ENCODE data around the gene TMEM109. TPM values are rescaled to one million over a fixed set of nuclear protein-coding genes. Genes with fewer than 3 reads are reported as not detected.

Gene TMEM109
- total and polyA plus RNA-seq, 2 of the 8 experiments (the other 6 are each of a cell fraction or from before 2014, with no cell fraction given), result 27.3 to 30.3 TPM

- Histone ChIP-seq H3K18ac (ENCODE audit: extremely low read depth, low read length) (no peak overlapping the region), H3K27ac (ENCODE audit: low read depth, low read length) (no peak overlapping the region), H2BK120ac (replicated peaks; ENCODE audit: low read depth, low read length) (no peak overlapping the region), H3K36me3 (ENCODE audit: control insufficient read depth in 2 of 4, insufficient read depth in 4 of 4, low read length in 3 of 4) (no peaks in the 10 kb centered on the region), H4K91ac (replicated peaks; ENCODE audit: insufficient read length, low read length) (no peak overlapping the region), H4K8ac (ENCODE audit: extremely low read depth, insufficient read depth, low read length) (no peak overlapping the region; the same call in 1 of the 2 replicates), H3K9me3 (ENCODE audit: insufficient read depth in 2 of 2, low read depth in 1 of 2, low read length in 1 of 2) (no peaks in the 10 kb centered on the region), H2BK12ac (ENCODE audit: low read depth, low read length) (no peak overlapping the region), H3K23me2 (ENCODE audit: low read depth, low read length) (no peaks in the 10 kb centered on the region), H4K20me1 (replicated peaks in 1 of 2; ENCODE audit: control insufficient read depth in 1 of 2, insufficient read depth in 2 of 2, low read length in 2 of 2) (no peaks in the 10 kb centered on the region), H3K4me2 (ENCODE audit: insufficient read depth in 1 of 2, low read depth in 2 of 2, low read length in 2 of 2) (no peak overlapping the region), H2AFZ (ENCODE audit: low read length) (no peak overlapping the region), H3K79me2 (ENCODE audit: control insufficient read depth in 1 of 2, insufficient read depth in 2 of 2, low read length in 2 of 2) (no peaks in the 10 kb centered on the region), H3K56ac (replicated peaks; ENCODE audit: insufficient read length, low read depth, low read length) (no peak overlapping the region), H3K79me1 (ENCODE audit: low read depth, low read length) (no peaks in the 10 kb centered on the region), H2BK5ac (ENCODE audit: low read depth, low read length) (no peak overlapping the region), H3K23ac (ENCODE audit: insufficient read length) (no peak overlapping the region), H3K9ac (replicated peaks in 1 of 4; ENCODE audit: extremely low read depth in 1 of 4, low read depth in 3 of 4, low read length in 3 of 4) (no peak overlapping the region), H3K27me3 (replicated peaks in 1 of 4; ENCODE audit: control insufficient read depth in 3 of 4, extremely low read depth in 1 of 4, insufficient read depth in 3 of 4, low read length in 3 of 4) (no peaks in the 10 kb centered on the region), H2BK20ac (ENCODE audit: low read length) (no peak overlapping the region), H3K14ac (ENCODE audit: insufficient read length) (no peak overlapping the region), H3K4me3 (ENCODE audit: extremely low read depth in 1 of 4, insufficient read depth in 2 of 4, low read depth in 3 of 4, low read length in 4 of 4) (no peak overlapping the region), H2BK15ac (ENCODE audit: low read length) (no peak overlapping the region), H3K4me1 (replicated peaks in 1 of 4; ENCODE audit: control insufficient read depth in 3 of 4, insufficient read depth in 4 of 4, low read length in 3 of 4) (peaks cover 0 to 4% (median 0%) of the 10 kb centered on the region in 4 experiments; a peak in 4 of 7 replicates), H2AK5ac (ENCODE audit: low read depth, low read length) (no peak overlapping the region), H4K5ac (ENCODE audit: insufficient read length, low read depth, low read length) (no peak overlapping the region), H3K4ac (replicated peaks; ENCODE audit: insufficient read length, low read depth, low read length) (no peak overlapping the region)
- CTCF ChIA-PET (ENCODE audit: partially characterized antibody), result interaction anchor here (1.1 to 9.5 kb wide), 9 partner anchors 19 to 527 kb away, joined by 3 to 52 read pairs (median 4); no protein-coding TSS in a partner anchor
- DNase-seq (ENCODE audit: low read depth in 1 of 2, low spot score in 2 of 2) (no peak), FAIRE-seq (no peak)
- WGBS, 2 experiments (ENCODE audit: extremely low coverage in 1 of 2, insufficient coverage in 1 of 2, insufficient read length in 1 of 2, insufficient replicate concordance in 2 of 2, low coverage in 1 of 2, low lambda C conversion rate in 2 of 2, missing lambda C conversion rate in 1 of 2), result 86% methylated on average over 7 of the region's 7 CpGs; no CpG with 5 or more reads in 1 of the 2 experiments
- TF ChIP-seq SRF (IDR thresholded peaks at IDR 0.05; ENCODE audit: low read depth, low read length) (no peak), GABPA (IDR thresholded peaks at IDR 0.05; ENCODE audit: borderline replicate concordance, insufficient read depth, low read length) (no peak), POLR2A (IDR thresholded peaks at IDR 0.05; ENCODE audit: control extremely low read depth in 1 of 2, low read depth in 2 of 2, low read length in 2 of 2) (no peak), GTF2F1 (IDR thresholded peaks at IDR 0.05; ENCODE audit: borderline replicate concordance, low read depth, low read length) (no peak), SIRT6 (IDR thresholded peaks at IDR 0.05; ENCODE audit: low read length) (no peak), KDM5A (IDR thresholded peaks at IDR 0.05; ENCODE audit: low read length) (no peak), TCF12 (IDR thresholded peaks at IDR 0.05; ENCODE audit: low read depth, low read length) (no peak), HDAC6 (IDR thresholded peaks at IDR 0.05; ENCODE audit: low read depth, low read length) (no peak), E2F6 (IDR thresholded peaks at IDR 0.05) (no peak), PHF8 (conservative IDR thresholded peaks at IDR 0.05; ENCODE audit: low read depth, low read length) (no peak)
- POLR2A ChIA-PET (ENCODE audit: partially characterized antibody), result interaction anchor here (0.6 to 4.2 kb wide), 4 partner anchors 12 to 36 kb away, joined by 3 to 20 read pairs (median 4); no protein-coding TSS in a partner anchor
Measured at GRCh38 chr11:60869451-60869825, 44.5 kb upstream of the TMEM109 start.
